Measurements from ENCODE around the gene FAM107B. TPM values are rescaled to one million over a fixed set of nuclear protein-coding genes. Genes with fewer than 3 reads are reported as not detected.

Gene FAM107B
- total and polyA plus RNA-seq, 2 of the 13 experiments (the other 11 are each of a cell fraction or from before 2014, with no cell fraction given): 15.7 to 24.8 TPM

GRCh38 chr10:14523286-14523685 is 251.4 kb downstream of the FAM107B start:
- CTCF ChIA-PET (ENCODE audit: low intra/inter-chr PET ratio, low total read pairs): no interaction called here

More at GRCh38 chr10:14523286-14523685, 251.4 kb downstream of the FAM107B start:
- 93% methylated on average over 10 of the region's 10 CpGs for WGBS (ENCODE audit: low lambda C conversion rate)
- no TSS peak for BruUV-seq (replicated peaks)
- in situ Hi-C loops (cut with HindIII; ENCODE audit: extremely low pct_ligation_motif_present, low pct_unique_long_range_greater_than_20kb): no loop called here
- H3K4me1 ChIP-seq (ENCODE audit: insufficient read depth, low read length): no peaks in the 10 kb centered on the region
- intact Hi-C loops (cut with micrococcal nuclease; ENCODE audit: unreplicated experiment): no loop called here
- no peak for DNase-seq (ENCODE audit: low spot score)
- H4K20me1 ChIP-seq (ENCODE audit: insufficient read depth, low read length): no peaks in the 10 kb centered on the region; the same call in 1 of the 2 replicates
- H3K27ac ChIP-seq (ENCODE audit: extremely low read length, insufficient read depth, low read length): no peak overlapping the region
- no peak overlapping the region for H3K4me3 ChIP-seq (replicated peaks in 1 of 3; ENCODE audit: insufficient read depth in 1 of 3, low read depth in 2 of 3, low read length in 3 of 3)
- no peak for FAIRE-seq
- POLR2A ChIA-PET: no interaction called here
- no peaks in the 10 kb centered on the region for H3K79me2 ChIP-seq (ENCODE audit: insufficient read depth, low read length)
- no peak overlapping the region for H3K9ac ChIP-seq (ENCODE audit: insufficient read depth, low read depth, low read length)
- H3K36me3 ChIP-seq (replicated peaks in 1 of 2; ENCODE audit: control insufficient read depth in 1 of 2, insufficient read depth in 2 of 2, low read length in 2 of 2): peaks cover 18 to 28% of the 10 kb centered on the region in 2 experiments
- no peak overlapping the region for H2AFZ ChIP-seq (ENCODE audit: low read length)
- TF ChIP-seq THAP9 (CRISPR knock-in tag; IDR thresholded peaks at IDR 0.05; ENCODE audit: borderline replicate concordance) (no peak), TFAP4 (IDR thresholded peaks at IDR 0.05; ENCODE audit: borderline replicate concordance, low read depth) (no peak), ZNF276 (CRISPR knock-in tag; IDR thresholded peaks at IDR 0.05; ENCODE audit: low read depth) (no peak), ZBTB38 (CRISPR knock-in tag; IDR thresholded peaks at IDR 0.05) (no peak), ERF (CRISPR knock-in tag; IDR thresholded peaks at IDR 0.05) (no peak), ZNF432 (CRISPR knock-in tag; IDR thresholded peaks at IDR 0.05; ENCODE audit: borderline replicate concordance) (no peak)
- no peak overlapping the region for H3K4me2 ChIP-seq (ENCODE audit: low read depth, low read length)
- ATAC-seq: no peak
- H3K27me3 ChIP-seq (ENCODE audit: control insufficient read depth in 1 of 2, insufficient read depth in 2 of 2, low read length in 2 of 2): no peaks in the 10 kb centered on the region
- no peaks in the 10 kb centered on the region for H3K9me3 ChIP-seq (ENCODE audit: low read length)
